Measurements from ENCODE around the gene LCLAT1.
"Not testable (repeated sequence)": the region's sequence is repeated elsewhere in the genome, so short reads cannot be mapped to it uniquely, and the experiment has no call there.

Gene LCLAT1

GRCh38 chr2:30492185-30492584, 45.1 kb downstream of the LCLAT1 start:
- DNase-seq = no peak

GRCh38 chr2:30492619-30493018, 45.6 kb downstream of the LCLAT1 start:
- no peak for DNase-seq

- DNase-seq = no peak
Measured at GRCh38 chr2:30493440-30493839, 46.4 kb downstream of the LCLAT1 start.

DNA sequence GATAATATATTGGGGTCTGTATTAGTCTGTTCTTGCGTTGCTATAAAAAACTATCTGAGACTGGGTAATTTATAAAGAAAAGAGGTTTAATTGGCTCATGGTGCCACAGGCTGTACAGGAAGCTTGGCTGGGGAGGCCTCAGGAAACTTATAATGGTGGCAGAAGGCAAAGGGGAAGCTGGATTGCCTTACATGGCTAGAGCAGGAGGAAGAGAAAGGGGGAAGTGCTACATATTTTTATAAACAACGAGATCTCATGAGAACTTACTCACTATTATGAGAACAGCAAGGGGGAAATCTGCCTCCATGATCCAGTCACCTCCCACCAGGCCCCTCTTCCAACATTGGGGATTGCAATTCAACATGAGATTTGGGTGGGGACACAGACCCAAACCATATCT, 48.9 kb downstream of the LCLAT1 start:
- DNase-seq = peak; percentile 57 to 58

- no peak for DNase-seq
Measured at GRCh38 chr2:30499681-30500080, 52.6 kb downstream of the LCLAT1 start.

DNA sequence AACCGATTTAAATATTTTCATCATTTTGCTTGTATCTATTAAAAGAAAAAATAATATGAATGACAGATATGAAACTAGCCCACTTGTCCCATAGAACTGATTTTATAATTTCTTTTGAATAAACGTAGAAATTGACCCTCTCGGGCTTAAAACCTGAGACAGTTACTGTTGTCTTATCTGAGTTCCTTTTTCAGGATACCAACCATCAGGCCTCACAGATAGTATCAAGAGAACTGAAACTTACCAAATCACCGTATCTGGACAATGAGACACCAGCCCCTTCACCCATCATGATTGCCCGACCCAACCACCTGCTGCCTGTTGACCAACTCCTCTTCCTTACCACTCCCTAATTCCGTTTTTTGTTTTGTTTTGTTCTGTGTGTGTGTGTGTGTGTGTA, 53.7 kb downstream of the LCLAT1 start:
- DNase-seq = no peak

DNA sequence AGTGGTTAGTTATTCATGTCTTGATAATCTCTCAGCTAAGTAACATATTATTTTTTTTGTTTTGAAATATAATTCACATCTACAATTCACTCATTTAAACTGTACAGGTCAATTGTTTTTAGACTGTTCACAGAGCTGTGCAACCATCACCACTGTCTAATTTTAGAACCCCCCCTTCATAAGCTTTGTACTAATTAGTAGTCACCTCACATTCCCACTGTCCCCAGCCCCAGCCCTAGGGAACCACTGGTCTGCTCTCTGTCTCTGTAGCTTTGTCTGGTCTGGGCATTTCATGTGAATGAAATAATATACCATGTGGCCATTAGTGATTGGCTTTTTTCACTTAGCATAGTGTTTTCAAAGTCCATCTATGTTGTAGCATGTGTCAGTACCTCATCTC, 55.3 kb downstream of the LCLAT1 start:
- no peak for DNase-seq

DNA sequence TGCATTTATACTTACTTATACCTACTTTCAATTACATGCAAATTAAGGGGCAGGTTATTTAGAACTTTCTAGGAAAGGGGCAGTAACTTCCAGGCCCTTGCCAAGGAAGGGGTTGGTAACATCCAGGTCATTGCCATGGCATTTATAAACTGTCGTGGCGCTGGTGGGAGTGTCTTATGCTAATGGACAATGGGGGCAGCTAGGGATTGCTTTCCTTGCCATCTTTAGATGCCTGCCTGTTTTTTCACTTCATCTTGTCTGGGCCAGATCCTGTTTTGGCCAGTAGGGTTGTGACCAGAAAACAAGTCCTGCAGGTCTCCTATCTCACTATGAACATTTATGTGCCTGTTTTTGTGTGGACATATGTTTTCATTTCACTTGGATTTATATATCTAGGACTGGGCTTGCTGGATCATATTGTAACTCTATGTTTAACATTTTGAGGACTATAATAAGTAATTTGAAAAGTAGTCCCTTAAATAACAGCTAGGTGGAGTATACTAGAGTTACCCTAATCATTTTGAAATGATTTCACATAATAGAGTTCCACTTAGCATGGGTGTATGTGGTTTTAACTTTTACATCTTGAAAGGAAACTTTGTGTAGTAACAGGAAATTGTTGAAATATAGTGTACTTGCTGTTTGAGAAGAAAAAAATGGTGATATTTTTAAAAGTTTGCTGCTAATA, 56.1 kb downstream of the LCLAT1 start:
- DNase-seq = peak; percentile 69 to 76

DNA sequence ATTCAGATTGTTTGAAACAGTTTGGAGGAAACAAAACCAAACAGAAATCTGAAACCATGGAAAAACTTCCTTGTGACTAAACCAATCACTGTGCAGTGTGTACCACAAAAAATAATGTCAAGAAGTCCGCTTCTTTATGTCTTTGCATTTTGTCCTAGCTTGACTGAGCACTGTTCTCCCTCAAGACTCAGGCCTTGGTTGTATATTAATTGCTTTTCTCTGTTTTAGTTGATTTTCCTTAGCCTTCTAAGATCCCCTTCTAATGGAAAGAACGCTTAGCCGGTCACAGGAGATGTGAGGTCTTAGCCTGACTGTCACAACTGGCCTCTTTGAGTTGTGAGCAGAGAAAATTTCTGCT, 56.6 kb downstream of the LCLAT1 start:
- DNase-seq = no peak

GRCh38 chr2:30504731-30505130, 57.7 kb downstream of the LCLAT1 start:
- no peak for DNase-seq

- DNase-seq = no peak
Measured at GRCh38 chr2:30505500-30506180, 58.6 kb downstream of the LCLAT1 start.

DNA sequence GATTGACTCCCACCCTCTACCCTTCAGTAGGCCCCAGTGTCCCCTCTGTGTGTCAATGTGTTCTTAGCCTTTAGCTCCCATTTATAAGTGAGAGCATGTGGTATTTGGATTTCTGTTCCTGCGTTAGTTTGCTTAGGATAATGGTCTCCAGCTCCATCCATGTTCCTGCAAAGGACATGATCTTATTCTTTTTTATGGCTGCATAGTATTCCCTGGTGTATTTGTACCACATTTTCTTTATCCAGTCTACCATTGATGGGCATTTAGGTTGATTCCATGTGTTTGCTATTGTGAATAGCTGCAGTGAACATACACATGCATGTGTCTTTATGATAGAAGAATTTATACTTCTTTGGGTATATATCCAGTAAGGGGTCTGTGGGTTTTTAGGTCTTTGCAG, 60.4 kb downstream of the LCLAT1 start:
- DNase-seq = not testable (repeated sequence)

- DNase-seq = no peak
Measured at GRCh38 chr2:30509716-30510115, 62.7 kb downstream of the LCLAT1 start.

- no peak for DNase-seq
Measured at GRCh38 chr2:30510409-30510808, 63.4 kb downstream of the LCLAT1 start.

GRCh38 chr2:30511122-30512083, 64.4 kb downstream of the LCLAT1 start:
- peak; percentile 44 to 52 for DNase-seq

- DNase-seq = peak in 1 of 2 donors; percentile 13
Measured at GRCh38 chr2:30512243-30512886, 65.3 kb downstream of the LCLAT1 start.

- not testable (repeated sequence) for DNase-seq
Measured at GRCh38 chr2:30513649-30514048, 66.6 kb downstream of the LCLAT1 start.

DNA sequence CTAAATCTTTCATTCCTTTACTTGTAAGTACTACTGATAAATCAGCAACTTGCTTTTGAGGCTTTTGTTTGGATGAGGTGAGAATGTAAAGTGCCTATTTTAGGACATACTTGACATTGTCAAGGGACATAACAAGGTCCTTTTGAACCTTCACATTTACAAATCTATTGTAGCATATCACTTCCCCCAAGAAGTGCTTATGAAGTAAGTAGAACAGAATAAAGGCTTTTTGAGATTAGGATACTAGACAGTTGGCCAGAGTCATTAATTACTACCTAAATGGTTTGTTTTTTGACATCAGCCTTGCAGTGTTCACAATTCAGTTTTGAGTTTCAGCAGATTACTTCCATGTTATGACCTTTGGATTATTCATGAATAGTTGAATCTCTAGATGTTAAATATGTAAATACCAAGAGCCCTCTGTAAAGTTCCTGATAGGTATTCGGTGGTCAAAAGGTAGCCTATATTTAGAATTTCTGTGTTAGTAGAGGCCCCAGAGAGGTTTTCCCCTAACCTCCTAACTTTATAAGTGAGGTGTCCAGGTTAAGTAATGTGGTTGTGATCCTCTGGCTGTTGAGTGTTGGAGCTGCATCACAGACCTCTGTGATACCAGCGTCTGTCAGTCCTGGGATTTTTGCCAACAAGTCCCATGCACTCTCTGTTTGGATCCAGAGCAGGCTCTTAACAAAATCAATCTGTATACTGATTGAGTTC, 67.2 kb downstream of the LCLAT1 start:
- no peak for DNase-seq

DNA sequence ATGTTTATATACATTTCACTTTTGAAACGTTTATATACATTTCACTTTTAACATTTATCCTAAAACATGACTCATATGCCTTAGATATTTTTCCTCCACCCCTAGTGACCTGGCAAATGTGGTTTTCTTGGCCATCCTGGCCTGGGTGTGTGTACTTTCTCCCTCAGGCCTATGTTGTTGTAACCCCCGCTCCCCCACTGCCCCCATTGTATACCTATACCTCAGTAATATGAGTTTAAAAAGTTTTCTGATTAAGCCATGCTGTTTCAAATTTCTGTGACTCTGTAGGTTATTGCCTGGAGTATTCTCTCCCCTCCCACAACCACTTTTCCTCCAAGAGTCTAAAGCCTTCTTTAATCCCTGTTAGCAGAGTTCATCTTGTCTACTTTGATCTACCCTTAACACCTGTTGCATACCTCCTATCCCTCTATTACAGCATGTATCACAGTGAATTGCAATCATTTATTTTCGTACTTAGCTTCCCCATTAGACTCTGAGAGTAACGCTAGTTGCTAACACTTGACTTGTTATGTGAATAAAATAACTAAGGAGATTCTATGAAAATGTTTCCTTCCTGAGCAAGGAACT, 67.9 kb downstream of the LCLAT1 start:
- DNase-seq = no peak

DNA sequence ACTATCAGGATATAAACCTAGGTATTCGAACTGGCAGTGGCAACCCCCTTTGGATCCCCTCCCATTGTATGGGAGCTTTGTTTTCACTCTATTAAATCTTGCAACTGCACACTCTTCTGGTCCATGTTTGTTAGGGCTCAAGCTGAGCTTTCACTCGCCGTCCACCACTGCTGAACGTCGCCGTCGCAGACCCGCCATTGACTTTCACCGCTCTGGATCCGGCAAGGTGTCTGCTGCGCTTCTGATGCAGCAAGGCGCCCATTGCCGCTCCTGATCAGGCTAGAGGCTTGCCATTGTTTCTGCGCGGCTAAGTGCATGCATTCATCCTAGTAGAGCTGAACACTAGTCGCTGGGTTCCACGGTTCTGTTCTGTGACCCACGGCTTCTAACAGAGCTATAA, 69.1 kb downstream of the LCLAT1 start:
- DNase-seq = no peak

GRCh38 chr2:30519796-30520195, 72.8 kb downstream of the LCLAT1 start:
- DNase-seq = no peak

- DNase-seq = no peak
Measured at GRCh38 chr2:30522421-30522820, 75.4 kb downstream of the LCLAT1 start.
